Peyer's patch (tissue), 4 donors: ENCODE data around the gene CDH1. TPM values are rescaled to one million over a fixed set of nuclear protein-coding genes. Genes with fewer than 3 reads are reported as not detected.

Source experiments
- DNase-seq, 3 donors: peaks; one replicate each; pipeline ENCODE4 v3.0.0-alpha.2; 2017 to 2019
- H3K27ac ChIP-seq, 4 donors: fragments of 200-600 bp; sonication (generic); one replicate each; pipeline ENCODE4 v1.5.1; 2016 to 2019
- H3K27me3 ChIP-seq, 2 donors: fragments of 200-600 bp; sonication (generic); one replicate each; pipeline ENCODE4 v1.5.1; 2019
- H3K36me3 ChIP-seq, 3 donors: fragments of 200-600 bp; sonication (generic); one replicate each; pipeline ENCODE4 v1.5.1; 2016 to 2019
- H3K4me1 ChIP-seq, 4 donors: fragments of 200-600 bp; sonication (generic); one replicate each; pipeline ENCODE4 v1.5.1; 2016 to 2019
- H3K4me3 ChIP-seq, 4 donors: fragments of 200-600 bp; sonication (generic); 1 replicate in 3 of 4; 2 replicates in 1 of 4; pipeline ENCODE4 v1.5.1; 2016 to 2019; ENCODE audit warnings: mild to moderate bottlenecking in 1 of 4
- H3K9me3 ChIP-seq, 4 donors: fragments of 200-600 bp; sonication (generic); one replicate each; pipeline ENCODE4 v1.5.1; 2016 to 2019; ENCODE audit warnings: mild to moderate bottlenecking in 1 of 4
- CTCF ChIP-seq, 6 experiments: fragments of 450-650 bp in 4 of 6; fragments of 200-600 bp in 2 of 6; sonication (generic) in 1 of 6; IDR thresholded peaks; one replicate each; pipeline ENCODE4 v1.5.1; 2017 to 2019; ENCODE audit warnings: antibody characterized with exemption in 6 of 6, mild to moderate bottlenecking in 3 of 6, moderate library complexity in 1 of 6
- POLR2A ChIP-seq, 2 donors: fragments of 450-650 bp; IDR thresholded peaks; one replicate each; pipeline ENCODE4 v1.5.1; 2017; ENCODE audit warnings: antibody characterized with exemption in 2 of 2, mild to moderate bottlenecking in 2 of 2, moderate library complexity in 2 of 2
- small RNA-seq, 2 donors: library from RNA; depleted of rRNA; stranded (forward); fragments of <200 nt; gene quantifications; one replicate each; pipeline ENCODE3, GENCODE V24; 2016
- total RNA-seq, 4 donors: library from RNA; depleted of rRNA; stranded (reverse); fragments of >200 nt; gene quantifications; one replicate each; pipeline ENCODE4 v1.1.0, GENCODE V29; 2016

The CDH1 gene
- total RNA-seq, 4 donors from 2014 or later, result 56.9 to 612 (median 429) TPM

- DNase-seq, result no peak
- Histone ChIP-seq H3K36me3 (peaks cover 0 to 25% (median 0%) of the 10 kb centered on the region in 3 donors), H3K27me3 (no peaks in the 10 kb centered on the region), H3K4me3 (no peak overlapping the region), H3K9me3 (no peaks in the 10 kb centered on the region), H3K4me1 (no peaks in the 10 kb centered on the region), H3K27ac (peak overlapping the region in 1 of 4 donors; percentile 48)
- TF ChIP-seq CTCF (IDR thresholded peaks at IDR 0.05) (no peak), POLR2A (IDR thresholded peaks at IDR 0.05) (no peak)
These were observed 136.8 kb downstream of the CDH1 start for GRCh38 chr16:68873635-68874471.

GRCh38 chr16:68875871-68876270 is 138.8 kb downstream of the CDH1 start:
- no peak overlapping the region for H3K27ac ChIP-seq
- no peak overlapping the region for H3K4me3 ChIP-seq
- no peak for DNase-seq
- no peaks in the 10 kb centered on the region for H3K4me1 ChIP-seq
- peaks cover 0 to 40% (median 0%) of the 10 kb centered on the region in 3 donors for H3K36me3 ChIP-seq
- TF ChIP-seq CTCF (IDR thresholded peaks at IDR 0.05) (no peak), POLR2A (IDR thresholded peaks at IDR 0.05) (no peak)
- no peaks in the 10 kb centered on the region for H3K9me3 ChIP-seq
- H3K27me3 ChIP-seq, result no peaks in the 10 kb centered on the region

GRCh38 chr16:68883685-68884084 is 146.6 kb downstream of the CDH1 start:
- H3K4me1 ChIP-seq, result no peaks in the 10 kb centered on the region
- peaks cover 0 to 22% (median 0%) of the 10 kb centered on the region in 3 donors for H3K36me3 ChIP-seq
- DNase-seq, result no peak
- no peak overlapping the region for H3K27ac ChIP-seq
- TF ChIP-seq CTCF (IDR thresholded peaks at IDR 0.05), result no peak
- TF ChIP-seq POLR2A (IDR thresholded peaks at IDR 0.05), result no peak
- H3K9me3 ChIP-seq, result no peaks in the 10 kb centered on the region
- no peaks in the 10 kb centered on the region for H3K27me3 ChIP-seq
- no peak overlapping the region for H3K4me3 ChIP-seq

GRCh38 chr16:68884401-68884800 is 147.3 kb downstream of the CDH1 start:
- Histone ChIP-seq H3K36me3 (peaks cover 0 to 17% (median 0%) of the 10 kb centered on the region in 3 donors), H3K27ac (no peak overlapping the region), H3K9me3 (no peaks in the 10 kb centered on the region), H3K4me1 (no peaks in the 10 kb centered on the region), H3K4me3 (no peak overlapping the region), H3K27me3 (no peaks in the 10 kb centered on the region)
- no peak for TF ChIP-seq CTCF (IDR thresholded peaks at IDR 0.05)
- no peak for TF ChIP-seq POLR2A (IDR thresholded peaks at IDR 0.05)
- no peak for DNase-seq

Small RNA genes lying within 50 kb of the gene (small RNA-seq; reads per million reads assigned to genes)
- gene RNA5SP429, result 0 reads per million in 2 donors

Other genes starting within 250 kb of the CDH1 start
- gene ZFP90, start 198.0 kb upstream of the CDH1 start, total RNA-seq, result 10 to 100 TPM in 2 of 4 donors, 1 to 10 TPM in 2; 5.4 to 30.5 (median 10.6) TPM
- gene CDH3, start 92.0 kb upstream of the CDH1 start, total RNA-seq, result 1 to 10 TPM in 1 of 4 donors, under 1 TPM in 1, not detected in 2; 0.80 to 1.8 TPM
- 10 to 100 TPM in 3 of 4 donors, 1 to 10 TPM in 1; 9.2 to 44.6 (median 13.0) TPM for gene TANGO6, start 106.2 kb downstream of the CDH1 start, total RNA-seq